Dendritic cell treated with granulocyte-macrophage colony-stimulating factor and Interleukin-4, amounts not matched to agents 40 ng/mL and 50 ng/mL, for 4 days (primary cell): Measurements from ENCODE around the gene MROH8.

Experiments
- H3K27ac Mint-ChIP-seq: one replicate; pipeline ENCODE4 v1.8.0; 2022; ENCODE audit warnings: mild to moderate bottlenecking, mixed read lengths
- H3K27me3 Mint-ChIP-seq: one replicate; pipeline ENCODE4 v1.8.0; 2022; ENCODE audit warnings: mild to moderate bottlenecking, mixed read lengths
- H3K36me3 Mint-ChIP-seq: one replicate; pipeline ENCODE4 v1.8.0; 2022; ENCODE audit warnings: low read depth, mixed read lengths
- H3K4me1 Mint-ChIP-seq: one replicate; pipeline ENCODE4 v1.8.0; 2022; ENCODE audit warnings: low read depth, mixed read lengths
- H3K4me3 Mint-ChIP-seq: one replicate; pipeline ENCODE4 v1.8.0; 2022; ENCODE audit warnings: mild to moderate bottlenecking, moderate library complexity, mixed read lengths
- H3K9me3 Mint-ChIP-seq: one replicate; pipeline ENCODE4 v1.8.0; 2022; ENCODE audit warnings: mixed read lengths
- intact Hi-C: fragments of 100-400 bp; cut with micrococcal nuclease; formaldehyde crosslinking; loops from one replicate; pipeline ENCODE4 v1.15.0; 2022

Gene MROH8

GRCh38 chr20:37190354-37191112 is 11.2 kb upstream of the MROH8 start:
- Mint-ChIP-seq H3K27me3 (no peaks in the 10 kb centered on the region), H3K9me3 (no peaks in the 10 kb centered on the region), H3K4me1 (peaks cover 70% of the 10 kb centered on the region), H3K27ac (peak overlapping the region; percentile 74), H3K36me3 (peaks cover 81% of the 10 kb centered on the region), H3K4me3 (no peak overlapping the region)
- intact Hi-C loops: loop anchor here (10.0 kb wide), 1 partner anchor 194 kb away; no protein-coding TSS in a partner anchor

GRCh38 chr20:37189416-37190016 is 10.2 kb upstream of the MROH8 start:
- Mint-ChIP-seq H3K27me3 (no peaks in the 10 kb centered on the region), H3K9me3 (no peaks in the 10 kb centered on the region), H3K4me3 (no peak overlapping the region), H3K36me3 (peaks cover 85% of the 10 kb centered on the region), H3K4me1 (peaks cover 66% of the 10 kb centered on the region), H3K27ac (no peak overlapping the region)
- intact Hi-C loops: loop anchor here (10.0 kb wide), 1 partner anchor 195 kb away; no protein-coding TSS in a partner anchor

GRCh38 chr20:37188787-37189186 is 9.4 kb upstream of the MROH8 start:
- no peaks in the 10 kb centered on the region for H3K27me3 Mint-ChIP-seq
- H3K9me3 Mint-ChIP-seq: no peaks in the 10 kb centered on the region
- intact Hi-C loops: no loop called here
- peaks cover 66% of the 10 kb centered on the region for H3K4me1 Mint-ChIP-seq
- H3K4me3 Mint-ChIP-seq: no peak overlapping the region
- peaks cover 85% of the 10 kb centered on the region for H3K36me3 Mint-ChIP-seq
- H3K27ac Mint-ChIP-seq: no peak overlapping the region

GRCh38 chr20:37185686-37186085 is 6.3 kb upstream of the MROH8 start:
- H3K4me1 Mint-ChIP-seq: peaks cover 65% of the 10 kb centered on the region
- intact Hi-C loops: no loop called here
- H3K9me3 Mint-ChIP-seq: no peaks in the 10 kb centered on the region
- H3K27ac Mint-ChIP-seq: peak overlapping the region; percentile 21
- H3K36me3 Mint-ChIP-seq: peaks cover 88% of the 10 kb centered on the region
- H3K4me3 Mint-ChIP-seq: no peak overlapping the region
- no peaks in the 10 kb centered on the region for H3K27me3 Mint-ChIP-seq

GRCh38 chr20:37179683-37180524 is 556 bp upstream of the MROH8 start:
- peak overlapping the region; percentile 90 for H3K4me3 Mint-ChIP-seq
- H3K36me3 Mint-ChIP-seq: peaks cover 53% of the 10 kb centered on the region
- peak overlapping the region; percentile 99 for H3K27ac Mint-ChIP-seq
- intact Hi-C loops: loop anchor here (10.0 kb wide), 1 partner anchor 85 kb away; the partner anchor contains the start of gene RBL1
- H3K4me1 Mint-ChIP-seq: peaks cover 47% of the 10 kb centered on the region
- H3K27me3 Mint-ChIP-seq: no peaks in the 10 kb centered on the region
- H3K9me3 Mint-ChIP-seq: no peaks in the 10 kb centered on the region

- intact Hi-C loops: loop anchor here (10.0 kb wide), 1 partner anchor 78 kb away; the partner anchor contains the start of gene RBL1
- Mint-ChIP-seq H3K27ac (no peak overlapping the region), H3K4me3 (no peak overlapping the region), H3K27me3 (no peaks in the 10 kb centered on the region), H3K9me3 (no peaks in the 10 kb centered on the region), H3K36me3 (no peaks in the 10 kb centered on the region), H3K4me1 (peaks cover under 1% of the 10 kb centered on the region)
These were observed 6.5 kb downstream of the MROH8 start for GRCh38 chr20:37172836-37173235.

GRCh38 chr20:37166867-37167266 is 12.5 kb downstream of the MROH8 start:
- peaks cover 2% of the 10 kb centered on the region for H3K27me3 Mint-ChIP-seq
- no peak overlapping the region for H3K27ac Mint-ChIP-seq
- H3K4me1 Mint-ChIP-seq: no peaks in the 10 kb centered on the region
- no peaks in the 10 kb centered on the region for H3K36me3 Mint-ChIP-seq
- H3K9me3 Mint-ChIP-seq: no peaks in the 10 kb centered on the region
- H3K4me3 Mint-ChIP-seq: no peak overlapping the region
- intact Hi-C loops: no loop called here

- Mint-ChIP-seq H3K4me3 (no peak overlapping the region), H3K27me3 (peaks cover 2% of the 10 kb centered on the region), H3K27ac (no peak overlapping the region), H3K9me3 (no peaks in the 10 kb centered on the region), H3K36me3 (no peaks in the 10 kb centered on the region), H3K4me1 (no peaks in the 10 kb centered on the region)
- intact Hi-C loops: no loop called here
These were observed 14.3 kb downstream of the MROH8 start for GRCh38 chr20:37165031-37165430.

- no peaks in the 10 kb centered on the region for H3K4me1 Mint-ChIP-seq
- no peaks in the 10 kb centered on the region for H3K36me3 Mint-ChIP-seq
- H3K4me3 Mint-ChIP-seq: no peak overlapping the region
- intact Hi-C loops: no loop called here
- no peaks in the 10 kb centered on the region for H3K9me3 Mint-ChIP-seq
- H3K27ac Mint-ChIP-seq: peak overlapping the region; percentile 5
- H3K27me3 Mint-ChIP-seq: peaks cover 2% of the 10 kb centered on the region
These were observed 15.4 kb downstream of the MROH8 start for GRCh38 chr20:37163832-37164554.

GRCh38 chr20:37162646-37163045 is 16.7 kb downstream of the MROH8 start:
- Mint-ChIP-seq H3K27me3 (peaks cover 2% of the 10 kb centered on the region), H3K27ac (no peak overlapping the region), H3K9me3 (no peaks in the 10 kb centered on the region), H3K4me3 (no peak overlapping the region), H3K36me3 (no peaks in the 10 kb centered on the region), H3K4me1 (no peaks in the 10 kb centered on the region)
- intact Hi-C loops: no loop called here

- Mint-ChIP-seq H3K27me3 (peaks cover 2% of the 10 kb centered on the region), H3K27ac (no peak overlapping the region), H3K4me1 (no peaks in the 10 kb centered on the region)
These were observed 17.4 kb downstream of the MROH8 start for GRCh38 chr20:37161830-37162549.

GRCh38 chr20:37160683-37161082 is 18.7 kb downstream of the MROH8 start:
- no peaks in the 10 kb centered on the region for H3K4me1 Mint-ChIP-seq
- no peaks in the 10 kb centered on the region for H3K9me3 Mint-ChIP-seq
- peaks cover 2% of the 10 kb centered on the region for H3K27me3 Mint-ChIP-seq
- no peak overlapping the region for H3K27ac Mint-ChIP-seq
- intact Hi-C loops: no loop called here
- no peak overlapping the region for H3K4me3 Mint-ChIP-seq
- H3K36me3 Mint-ChIP-seq: no peaks in the 10 kb centered on the region

More at GRCh38 chr20:37161830-37162549, 17.4 kb downstream of the MROH8 start:
- no peaks in the 10 kb centered on the region for H3K36me3 Mint-ChIP-seq
- no peaks in the 10 kb centered on the region for H3K9me3 Mint-ChIP-seq
- intact Hi-C loops: no loop called here
- no peak overlapping the region for H3K4me3 Mint-ChIP-seq

GRCh38 chr20:37158248-37158647 is 21.1 kb downstream of the MROH8 start:
- intact Hi-C loops: no loop called here
- H3K27ac Mint-ChIP-seq: no peak overlapping the region
- H3K27me3 Mint-ChIP-seq: peaks cover 2% of the 10 kb centered on the region
- no peaks in the 10 kb centered on the region for H3K9me3 Mint-ChIP-seq
- no peaks in the 10 kb centered on the region for H3K4me1 Mint-ChIP-seq
- H3K4me3 Mint-ChIP-seq: no peak overlapping the region
- no peaks in the 10 kb centered on the region for H3K36me3 Mint-ChIP-seq
